Activated CD4-positive, alpha-beta T cell treated with anti-CD3 and anti-CD28 coated beads for 36 hours (primary cell): ENCODE data around the gene ATF3. TPM values are rescaled to one million over a fixed set of nuclear protein-coding genes. Genes with fewer than 3 reads are reported as not detected.

Experiments used
- ATAC-seq: fragments of 200-7000 bp; cut with Tn5 transposase; one replicate; pipeline ENCODE4 v1.10.0; 2021; ENCODE audit warnings: mild to moderate bottlenecking, moderate library complexity
- CTCF ChIA-PET: fragments of 350-600 bp; sonication (Branson Sonifier 250); formaldehyde crosslinking; loops from one replicate; lab custom pipeline; 2021; ENCODE audit warnings: antibody characterized with exemption; lab: Charles Lee
- POLR2A ChIA-PET: fragments of 350-600 bp; sonication (Branson Sonifier 250); formaldehyde crosslinking; loops from one replicate; lab custom pipeline; 2021; ENCODE audit warnings: antibody characterized with exemption, inconsistent platforms; lab: Charles Lee
- DNase-seq: peaks from one replicate; pipeline ENCODE4 v3.0.0-alpha.2; 2020
- H3K27ac Mint-ChIP-seq: one replicate; pipeline ENCODE4 v1.8.0; 2021; ENCODE audit warnings: mixed read lengths
- H3K27me3 Mint-ChIP-seq: one replicate; pipeline ENCODE4 v1.8.0; 2021; ENCODE audit warnings: mixed read lengths
- H3K36me3 Mint-ChIP-seq: one replicate; pipeline ENCODE4 v1.8.0; 2021; ENCODE audit warnings: low read depth, mixed read lengths
- H3K4me1 Mint-ChIP-seq: one replicate; pipeline ENCODE4 v1.8.0; 2021; ENCODE audit warnings: mixed read lengths
- H3K4me3 Mint-ChIP-seq: one replicate; pipeline ENCODE4 v1.8.0; 2021; ENCODE audit warnings: mild to moderate bottlenecking, moderate library complexity, mixed read lengths
- H3K9me3 Mint-ChIP-seq: one replicate; pipeline ENCODE4 v1.8.0; 2021; ENCODE audit warnings: low read depth, mixed read lengths
- intact Hi-C, 2 experiments: fragments of 100-400 bp; cut with DNase I in 1 of 2; cut with micrococcal nuclease in 1 of 2; formaldehyde crosslinking; loops; one replicate each; pipeline versions ENCODE4 v1.14.2 to v1.15.1; 2022 to 2024; cut with DNase I, micrococcal nuclease
- total RNA-seq, 2 experiments: library from RNA; stranded (reverse); gene quantifications; one replicate each; pipeline ENCODE4 v1.2.3, GENCODE V29; 2021

Gene ATF3
- total RNA-seq, 2 experiments from 2014 or later = 40.3 to 44.9 TPM

GRCh38 chr1:212596798-212597197 is 11.8 kb upstream of the ATF3 start:
- peak overlapping the region; percentile 89 for H3K27ac Mint-ChIP-seq
- peaks cover 15% of the 10 kb centered on the region for H3K27me3 Mint-ChIP-seq
- ChIA-PET CTCF (interaction anchor here (0.5 to 1.5 kb wide), 9 partner anchors 12 to 454 kb away, joined by 3 to 7 read pairs (median 4); partner anchors contain the start of gene ATF3), POLR2A (interaction anchor here (0.5 to 2.0 kb wide), 3 partner anchors 12 to 521 kb away, joined by 3 to 14 read pairs (median 4); partner anchors contain the start of gene ATF3)
- H3K4me1 Mint-ChIP-seq = peaks cover 46% of the 10 kb centered on the region
- no peaks in the 10 kb centered on the region for H3K9me3 Mint-ChIP-seq
- no peak for ATAC-seq
- H3K36me3 Mint-ChIP-seq = no peaks in the 10 kb centered on the region
- no peak for DNase-seq
- intact Hi-C loops = loop anchor here (1.0 to 5.0 kb wide), 4 partner anchors 12 to 659 kb away; partner anchors contain the start of gene ATF3 (in 2 of the 2)
- H3K4me3 Mint-ChIP-seq = peak overlapping the region; percentile 58

GRCh38 chr1:212597487-212597886 is 11.1 kb upstream of the ATF3 start:
- H3K4me1 Mint-ChIP-seq = peaks cover 53% of the 10 kb centered on the region
- intact Hi-C loops = loop anchor here in 1 of 2 experiments (5.0 kb wide), 1 partner anchor 660 kb away; no protein-coding TSS in a partner anchor
- POLR2A ChIA-PET = interaction anchor here (0.5 to 2.0 kb wide), 3 partner anchors 11 to 520 kb away, joined by 3 to 14 read pairs (median 4); partner anchors contain the start of gene ATF3
- CTCF ChIA-PET = interaction anchor here (0.5 to 1.5 kb wide), 5 partner anchors 12 to 126 kb away, joined by 3 to 7 read pairs (median 4); no protein-coding TSS in a partner anchor
- DNase-seq (no peak), ATAC-seq (no peak)
- no peak overlapping the region for H3K4me3 Mint-ChIP-seq
- H3K27ac Mint-ChIP-seq = peak overlapping the region; percentile 60
- no peaks in the 10 kb centered on the region for H3K36me3 Mint-ChIP-seq
- H3K27me3 Mint-ChIP-seq = peaks cover 18% of the 10 kb centered on the region
- no peaks in the 10 kb centered on the region for H3K9me3 Mint-ChIP-seq

DNA sequence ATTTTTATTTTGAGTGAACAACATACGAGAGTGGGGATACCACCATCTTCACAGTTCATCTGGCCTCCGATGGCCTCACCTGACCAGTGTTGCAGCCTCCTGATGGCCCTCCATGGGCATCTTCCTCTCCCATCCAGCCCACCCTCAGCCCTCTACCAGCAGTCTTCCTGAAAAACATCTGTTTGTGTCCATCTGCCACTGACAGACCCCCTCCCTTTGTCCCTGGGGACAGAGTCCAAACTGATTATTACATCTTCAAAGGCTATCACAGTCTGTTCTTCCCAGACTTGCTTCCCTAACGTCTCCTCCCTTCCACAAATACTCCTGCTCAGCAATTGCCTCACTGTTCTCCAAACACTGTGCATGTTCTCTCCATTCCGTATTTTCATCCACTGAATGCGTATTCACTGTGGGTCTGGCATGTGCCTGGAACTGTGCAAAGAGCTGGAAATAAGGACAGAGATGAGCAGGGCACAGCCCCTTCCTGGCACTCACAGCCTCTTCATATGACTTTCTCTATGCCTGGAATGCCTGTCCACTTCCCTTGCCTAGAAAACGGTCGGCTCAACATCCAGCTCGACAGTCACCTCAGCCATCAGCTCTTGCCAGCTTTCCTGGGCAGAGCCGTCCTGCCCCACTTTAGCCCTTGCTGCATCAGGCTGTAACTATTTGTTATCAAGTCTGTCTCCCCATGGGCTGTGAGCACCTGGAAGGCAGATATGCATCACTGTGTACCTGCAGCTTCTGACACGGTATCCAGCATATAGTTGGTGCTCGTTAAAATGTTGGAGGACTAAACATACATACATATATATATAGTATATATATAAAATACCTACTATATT is 8.3 kb upstream of the ATF3 start:
- H3K9me3 Mint-ChIP-seq = no peaks in the 10 kb centered on the region
- DNase-seq (no peak), ATAC-seq (no peak)
- H3K36me3 Mint-ChIP-seq = no peaks in the 10 kb centered on the region
- ChIA-PET POLR2A (no interaction called here), CTCF (no interaction called here)
- peaks cover 42% of the 10 kb centered on the region for H3K27me3 Mint-ChIP-seq
- no peak overlapping the region for H3K4me3 Mint-ChIP-seq
- H3K27ac Mint-ChIP-seq = no peak overlapping the region
- intact Hi-C loops = no loop called here
- H3K4me1 Mint-ChIP-seq = peaks cover 51% of the 10 kb centered on the region

DNA sequence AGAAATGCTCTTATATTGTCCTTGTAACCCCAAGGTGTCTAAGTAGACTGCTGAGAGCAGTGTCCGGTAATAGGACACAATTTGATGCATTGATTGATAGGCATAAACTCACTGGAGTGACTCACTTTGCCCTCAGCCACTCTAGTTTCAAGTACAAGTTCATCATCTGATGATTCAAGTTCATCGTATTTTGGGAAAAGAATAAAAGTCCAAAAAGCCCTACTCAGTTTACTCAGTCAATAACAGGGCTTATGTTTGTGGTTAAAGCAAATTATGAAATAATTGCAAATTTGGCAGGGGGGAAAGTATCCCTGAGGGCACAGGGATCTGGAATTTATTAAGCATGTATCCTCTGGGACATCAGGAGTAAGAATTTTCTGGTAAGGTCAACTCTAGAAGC is 7.6 kb upstream of the ATF3 start:
- Mint-ChIP-seq H3K36me3 (no peaks in the 10 kb centered on the region), H3K27ac (no peak overlapping the region), H3K4me3 (peak overlapping the region; percentile 1), H3K27me3 (peaks cover 49% of the 10 kb centered on the region), H3K9me3 (no peaks in the 10 kb centered on the region), H3K4me1 (peaks cover 50% of the 10 kb centered on the region)
- intact Hi-C loops = no loop called here
- ChIA-PET CTCF (interaction anchor here (1.4 kb wide), 1 partner anchor 33 kb away, joined by 3 read pairs; no protein-coding TSS in a partner anchor), POLR2A (no interaction called here)
- peak; percentile 43 for ATAC-seq
- peak; percentile 45 for DNase-seq

DNA sequence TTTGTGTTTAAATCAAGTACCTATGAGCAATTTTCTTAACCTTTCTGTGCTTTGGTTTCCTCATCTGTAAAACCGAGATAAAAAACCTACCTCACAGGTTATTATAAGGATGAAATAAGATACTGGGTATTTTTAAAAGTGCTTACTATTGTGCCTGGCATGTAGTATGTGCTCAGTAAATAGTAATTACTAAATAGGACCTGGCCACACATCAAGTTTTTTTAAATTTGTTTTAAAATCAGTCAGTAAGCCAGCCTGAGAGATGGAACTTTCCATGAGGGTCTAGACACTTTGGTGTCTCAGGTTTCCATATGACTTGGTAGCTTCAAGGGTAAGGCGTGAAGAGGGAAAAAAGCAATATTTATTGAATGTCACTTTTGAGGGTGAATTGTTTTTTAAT is 7.0 kb upstream of the ATF3 start:
- Mint-ChIP-seq H3K36me3 (no peaks in the 10 kb centered on the region), H3K27me3 (peaks cover 54% of the 10 kb centered on the region), H3K27ac (peak overlapping the region; percentile 62), H3K9me3 (no peaks in the 10 kb centered on the region), H3K4me3 (no peak overlapping the region), H3K4me1 (peaks cover 50% of the 10 kb centered on the region)
- DNase-seq (no peak), ATAC-seq (peak; percentile 28)
- CTCF ChIA-PET = interaction anchor here (1.4 kb wide), 1 partner anchor 34 kb away, joined by 3 read pairs; no protein-coding TSS in a partner anchor
- intact Hi-C loops = no loop called here
- POLR2A ChIA-PET = no interaction called here

- Mint-ChIP-seq H3K36me3 (peaks cover 10% of the 10 kb centered on the region), H3K9me3 (no peaks in the 10 kb centered on the region), H3K4me3 (no peak overlapping the region), H3K27me3 (peaks cover 57% of the 10 kb centered on the region), H3K4me1 (peaks cover 48% of the 10 kb centered on the region), H3K27ac (peak overlapping the region; percentile 14)
- CTCF ChIA-PET = interaction anchor here (0.6 to 2.3 kb wide), 2 partner anchors 109 to 129 kb away, joined by 3 to 7 read pairs; no protein-coding TSS in a partner anchor
- DNase-seq (no peak), ATAC-seq (no peak)
- intact Hi-C loops = loop anchor here (5.0 kb wide), 3 partner anchors 128 to 773 kb away; partner anchors contain the start of genes DTL (in 1 of the 2), INTS7 (in 1 of the 2) and LPGAT1 (in 1 of the 2)
- POLR2A ChIA-PET = interaction anchor here (0.9 kb wide), 1 partner anchor 17 kb away, joined by 3 read pairs; no protein-coding TSS in a partner anchor
Observed at GRCh38 chr1:212605441-212606394, 2.8 kb upstream of the ATF3 start.

DNA sequence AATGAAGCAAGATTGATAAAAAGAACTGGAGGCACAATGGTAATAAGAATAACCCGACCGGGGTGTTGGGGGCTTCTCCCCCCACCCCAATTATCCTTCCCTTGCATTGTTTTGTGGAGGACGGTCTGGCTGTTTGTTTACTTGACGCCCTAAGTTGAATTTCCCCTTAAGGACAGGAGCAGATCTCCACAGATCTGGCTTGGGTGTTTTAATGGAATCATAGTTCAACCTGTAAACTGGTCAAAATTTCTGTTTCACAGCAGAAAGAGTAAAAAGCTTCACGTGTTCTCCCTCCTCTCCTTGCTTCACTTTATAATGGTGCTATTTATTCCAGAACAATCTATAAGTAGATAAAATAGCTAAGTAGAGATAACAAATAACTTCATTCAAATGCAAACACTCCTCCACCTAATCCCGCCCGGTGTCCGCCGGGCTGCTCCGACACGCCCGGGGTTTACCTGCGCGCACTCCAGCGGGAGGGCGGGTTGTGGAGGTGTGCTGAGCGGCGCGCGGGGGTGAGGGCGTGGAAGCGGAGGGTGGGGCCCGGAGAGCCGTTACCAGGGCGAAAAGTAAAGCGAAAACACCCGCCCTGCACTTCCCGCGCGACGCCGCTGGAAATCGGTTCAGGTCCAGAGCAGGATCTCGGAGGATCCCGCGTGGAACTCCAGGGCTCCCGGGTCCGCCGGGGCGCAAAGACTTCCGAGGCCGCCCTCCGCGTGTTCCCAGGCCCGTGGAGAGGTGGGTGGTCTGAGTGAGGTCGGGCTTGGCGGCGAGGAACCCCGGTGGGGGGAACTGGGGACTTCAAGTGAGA is 2.0 kb upstream of the ATF3 start:
- Mint-ChIP-seq H3K27ac (peak overlapping the region; percentile 65), H3K9me3 (no peaks in the 10 kb centered on the region), H3K27me3 (peaks cover 58% of the 10 kb centered on the region), H3K4me1 (peaks cover 48% of the 10 kb centered on the region), H3K4me3 (peak overlapping the region; percentile 91), H3K36me3 (peaks cover 19% of the 10 kb centered on the region)
- POLR2A ChIA-PET = interaction anchor here (0.6 kb wide), 1 partner anchor 1979 kb away, joined by 4 read pairs; no protein-coding TSS in a partner anchor
- DNase-seq (peak; percentile 67), ATAC-seq (no peak)
- intact Hi-C loops = loop anchor here (5.0 kb wide), 3 partner anchors 129 to 774 kb away; partner anchors contain the start of genes DTL (in 1 of the 2), INTS7 (in 1 of the 2) and LPGAT1 (in 1 of the 2)
- CTCF ChIA-PET = interaction anchor here (0.6 to 2.3 kb wide), 4 partner anchors 8 to 570 kb away, joined by 3 to 7 read pairs (median 3); no protein-coding TSS in a partner anchor

GRCh38 chr1:212607206-212607912 is 1.2 kb upstream of the ATF3 start:
- peaks cover 54% of the 10 kb centered on the region for H3K27me3 Mint-ChIP-seq
- intact Hi-C loops = loop anchor here (5.0 kb wide), 3 partner anchors 130 to 775 kb away; partner anchors contain the start of genes DTL (in 1 of the 2), INTS7 (in 1 of the 2) and LPGAT1 (in 1 of the 2)
- CTCF ChIA-PET = interaction anchor here (0.6 to 2.3 kb wide), 3 partner anchors 8 to 570 kb away, joined by 3 to 7 read pairs (median 3); no protein-coding TSS in a partner anchor
- DNase-seq (peak; percentile 30), ATAC-seq (no peak)
- H3K4me3 Mint-ChIP-seq = peak overlapping the region; percentile 91
- H3K36me3 Mint-ChIP-seq = peaks cover 22% of the 10 kb centered on the region
- H3K27ac Mint-ChIP-seq = peak overlapping the region; percentile 96
- POLR2A ChIA-PET = interaction anchor here (0.6 to 1.6 kb wide), 5 partner anchors 28 to 1978 kb away, joined by 3 to 9 read pairs (median 4); no protein-coding TSS in a partner anchor
- H3K4me1 Mint-ChIP-seq = peaks cover 48% of the 10 kb centered on the region
- no peaks in the 10 kb centered on the region for H3K9me3 Mint-ChIP-seq

DNA sequence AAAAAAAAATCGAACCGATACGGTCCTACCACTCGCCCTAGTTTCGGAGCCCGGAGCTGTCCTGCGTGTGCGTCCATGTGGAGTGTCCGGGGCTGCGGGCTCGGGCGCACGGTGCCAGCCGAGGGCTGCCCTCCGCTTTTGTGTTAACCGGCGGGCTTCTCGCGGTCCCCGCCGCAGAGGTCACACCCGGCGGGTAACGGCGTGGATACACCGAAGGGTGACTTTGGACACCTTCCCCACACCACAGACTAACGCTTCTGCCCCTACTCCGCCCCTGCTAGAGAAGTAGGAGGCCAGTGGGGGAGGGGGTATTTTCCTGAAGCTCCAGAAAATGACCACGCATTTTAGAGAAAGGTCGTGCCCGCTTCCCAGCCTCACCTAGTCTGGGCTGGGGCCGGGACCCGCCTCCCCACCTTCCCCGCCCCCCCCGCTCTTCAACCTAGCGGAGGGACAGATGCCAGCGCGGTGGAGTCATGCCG is 609 bp upstream of the ATF3 start:
- ChIA-PET POLR2A (interaction anchor here (0.5 to 1.6 kb wide), 18 partner anchors 11 to 366 kb away, joined by 3 to 14 read pairs (median 3); partner anchors contain the start of genes FLVCR1 and PACC1), CTCF (interaction anchor here (0.6 to 0.8 kb wide), 5 partner anchors 11 to 194 kb away, joined by 3 to 5 read pairs (median 3); no protein-coding TSS in a partner anchor)
- Mint-ChIP-seq H3K27me3 (peaks cover 49% of the 10 kb centered on the region), H3K36me3 (peaks cover 26% of the 10 kb centered on the region), H3K4me3 (peak overlapping the region; percentile 91), H3K27ac (peak overlapping the region; percentile 96), H3K4me1 (peaks cover 52% of the 10 kb centered on the region), H3K9me3 (no peaks in the 10 kb centered on the region)
- no peak for DNase-seq
- intact Hi-C loops = loop anchor here (1.0 to 5.0 kb wide), 13 partner anchors 12 to 776 kb away; partner anchors contain the start of genes ANGEL2 (in 1 of the 2), BATF3 (in 1 of the 2), DTL (in 1 of the 2) and FLVCR1 (in 1 of the 2)
- ATAC-seq = peak; percentile 1
